GM18526 (cell line): Measurements from ENCODE around the gene MXD4.

Source experiments
- POLR2A ChIP-seq: IDR thresholded peaks from 3 replicates; pipeline ENCODE4 v1.6.1; 2011; ENCODE audit not compliant: insufficient read length; ENCODE audit errors: extremely low read depth

The MXD4 gene

DNA sequence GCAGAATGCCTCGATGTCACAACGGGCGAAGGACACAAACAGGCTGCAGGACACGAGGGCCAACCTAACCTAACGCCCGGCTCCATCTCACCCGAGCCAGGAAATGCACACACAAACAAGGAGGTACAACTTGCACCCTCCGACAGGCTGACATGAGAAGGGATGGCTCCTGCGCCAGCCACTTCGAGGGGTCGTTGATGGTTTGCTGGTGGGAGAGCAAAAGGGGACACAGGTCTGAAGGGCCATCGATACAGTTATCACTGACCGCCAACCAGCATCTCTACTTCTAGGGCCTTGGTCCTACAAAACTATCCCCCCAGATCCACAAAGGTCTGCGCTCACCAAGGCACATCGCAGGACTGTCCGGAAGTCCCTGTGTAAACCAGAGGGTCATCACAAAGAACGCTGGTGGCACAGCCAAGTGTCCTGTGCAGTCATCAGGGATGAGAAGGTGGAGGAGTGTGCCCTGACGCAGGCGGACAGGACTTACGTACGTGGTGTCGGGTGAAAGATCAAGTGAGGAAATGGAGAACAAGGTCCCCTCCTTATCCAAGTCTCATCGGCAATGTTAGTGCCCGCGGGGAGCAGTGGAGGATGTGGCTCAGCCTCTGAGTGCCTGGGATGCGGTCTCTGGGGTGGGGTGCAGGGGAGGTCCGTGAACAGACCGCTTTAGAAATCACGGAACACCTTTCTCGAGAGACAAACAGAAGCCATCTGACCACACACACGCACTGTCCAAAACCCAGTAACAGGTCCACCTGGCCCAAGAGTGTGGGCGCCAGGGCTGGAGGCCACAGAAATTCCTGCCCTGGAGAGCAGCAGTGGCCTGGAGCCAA is 7.0 kb downstream of the MXD4 start:
- TF ChIP-seq POLR2A: no peak

DNA sequence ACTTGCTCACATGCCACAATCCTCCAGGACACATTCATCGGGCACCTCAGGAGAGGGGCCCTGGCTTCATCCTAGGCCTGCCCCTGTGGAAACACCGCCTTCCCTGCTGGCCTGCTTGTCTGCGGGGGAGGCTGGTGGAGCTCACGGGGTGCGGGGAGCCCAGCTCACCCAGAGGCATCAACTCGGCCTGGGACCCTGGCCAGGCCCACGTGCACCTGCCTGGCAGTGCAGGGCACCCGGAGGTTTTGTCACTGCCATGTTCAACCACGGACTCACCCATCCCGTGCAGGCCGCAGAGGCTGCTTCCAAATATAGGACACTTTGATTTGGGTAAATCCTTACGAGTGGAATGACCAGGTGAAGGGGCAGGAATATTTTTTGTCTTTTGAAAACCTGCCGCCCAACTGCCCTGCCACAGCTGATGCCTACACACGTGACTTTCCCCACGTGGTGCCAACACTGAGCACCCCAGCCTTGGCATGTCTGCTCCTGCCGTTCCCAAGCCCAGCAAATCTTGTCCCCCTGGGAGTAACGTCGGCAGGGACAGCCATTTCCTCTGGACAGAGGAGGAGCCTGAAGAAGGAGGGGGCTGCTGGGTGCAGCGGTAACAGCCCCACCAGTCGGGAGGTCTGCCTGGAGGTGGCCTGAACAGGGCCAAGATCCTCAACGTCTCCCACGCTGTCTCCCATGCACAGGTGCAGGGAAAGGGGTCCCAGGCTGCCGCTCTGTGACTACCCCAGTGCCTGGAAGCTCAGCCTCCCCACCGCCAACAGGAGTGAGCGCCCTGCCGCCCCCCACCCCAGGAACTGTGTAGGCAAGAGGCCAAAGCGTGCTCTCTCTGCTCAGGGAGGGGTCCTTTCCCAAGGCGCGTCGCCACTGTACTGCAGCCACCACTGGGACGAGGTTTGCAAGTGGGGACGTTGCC is 8.5 kb downstream of the MXD4 start:
- TF ChIP-seq POLR2A: no peak

DNA sequence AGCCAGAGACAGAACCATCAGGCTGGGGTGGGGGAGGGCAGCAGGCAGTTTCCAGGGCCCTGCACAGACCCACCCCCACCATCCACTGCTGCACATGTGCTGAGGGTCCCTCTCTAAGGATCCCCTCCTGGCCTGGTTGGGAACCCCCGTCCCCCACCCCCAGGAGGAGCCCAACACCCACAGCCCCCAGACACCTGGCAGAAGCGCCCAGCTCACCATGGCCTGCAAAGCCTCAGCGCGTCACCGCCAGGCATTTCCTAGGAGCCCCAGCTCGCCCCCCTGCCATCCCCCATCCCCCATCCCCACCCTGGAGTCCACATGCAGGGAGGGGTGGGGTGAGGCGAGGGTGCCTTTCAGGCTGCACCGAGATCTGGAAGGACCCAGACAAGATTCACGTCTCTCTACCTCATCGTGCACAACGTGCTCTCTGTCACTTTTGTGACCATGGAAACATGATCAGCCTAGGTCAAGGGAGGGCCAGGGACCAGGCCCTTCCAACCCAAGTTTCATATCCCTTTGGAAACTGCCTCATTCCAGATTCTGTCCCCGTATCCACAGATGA is 9.3 kb downstream of the MXD4 start:
- TF ChIP-seq POLR2A: no peak

DNA sequence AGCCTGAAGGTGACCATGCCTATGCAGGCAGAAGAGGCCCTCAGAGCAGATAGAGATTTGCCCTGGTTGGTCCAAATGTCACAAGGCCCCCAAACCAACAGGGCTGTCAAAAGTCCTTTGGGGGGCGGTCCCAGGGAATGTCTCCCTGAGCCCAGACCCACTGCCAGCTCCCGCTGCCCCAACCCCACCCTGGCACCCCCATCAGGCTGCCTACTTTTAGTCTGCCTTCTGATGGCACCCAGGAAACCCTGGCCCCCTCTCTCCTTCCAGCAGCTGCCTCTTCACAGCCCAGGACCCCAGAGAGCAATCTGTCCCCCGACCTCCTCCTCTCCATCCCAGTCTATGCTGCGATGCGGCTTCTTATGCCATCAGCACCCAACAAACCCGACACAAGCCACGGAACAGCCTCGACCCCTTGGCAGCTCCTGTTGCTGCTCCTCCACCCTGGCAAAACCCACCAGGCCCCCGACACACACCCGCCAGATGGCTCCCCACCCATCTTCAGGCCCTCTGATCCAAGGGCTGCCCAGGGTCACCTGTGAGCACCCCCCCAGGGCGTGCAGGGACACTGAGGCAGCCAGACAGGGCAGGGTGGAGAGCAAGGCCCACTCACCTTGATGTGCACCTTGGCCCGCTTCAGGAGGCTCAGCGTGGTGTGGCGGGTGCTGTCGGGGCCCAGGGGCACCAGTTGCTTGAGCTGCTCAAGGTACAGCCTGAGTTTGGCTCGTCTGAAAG is 9.9 kb downstream of the MXD4 start:
- no peak for TF ChIP-seq POLR2A

DNA sequence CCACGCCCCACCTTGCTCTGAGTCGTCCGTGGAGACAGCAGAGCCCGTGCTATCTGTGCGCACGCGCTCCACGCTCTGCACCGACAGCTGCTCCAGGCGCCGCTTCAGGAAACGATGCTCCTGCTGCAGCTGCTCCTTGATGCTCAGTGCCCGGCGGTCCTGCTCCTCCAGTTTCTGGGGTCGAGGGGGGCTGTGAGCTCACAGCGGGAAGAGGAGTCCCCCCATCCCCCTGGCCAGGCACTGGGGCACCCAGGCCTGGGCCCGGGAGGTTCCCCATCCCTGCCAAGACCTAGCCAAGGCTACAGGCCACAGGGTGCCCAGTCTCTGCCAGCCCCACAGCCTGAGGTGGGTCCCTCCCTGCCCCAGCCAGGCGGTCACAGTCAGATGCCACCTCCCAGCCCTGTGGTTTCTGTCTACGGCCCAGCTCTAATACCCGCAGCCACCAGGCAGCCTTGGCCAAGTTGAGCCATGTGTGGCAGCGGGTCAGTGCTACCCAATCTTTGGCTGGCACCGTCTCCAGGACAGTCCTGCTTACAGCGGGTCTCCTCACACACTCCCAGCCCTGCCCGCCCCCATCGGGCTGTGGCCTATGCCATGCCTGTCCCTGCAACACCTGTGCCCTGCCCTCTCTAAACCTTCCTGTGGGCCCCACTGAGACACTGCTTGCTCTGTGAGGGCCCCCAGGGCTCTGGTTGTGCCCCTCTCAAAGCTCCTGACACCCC is 10.7 kb downstream of the MXD4 start:
- TF ChIP-seq POLR2A: no peak

DNA sequence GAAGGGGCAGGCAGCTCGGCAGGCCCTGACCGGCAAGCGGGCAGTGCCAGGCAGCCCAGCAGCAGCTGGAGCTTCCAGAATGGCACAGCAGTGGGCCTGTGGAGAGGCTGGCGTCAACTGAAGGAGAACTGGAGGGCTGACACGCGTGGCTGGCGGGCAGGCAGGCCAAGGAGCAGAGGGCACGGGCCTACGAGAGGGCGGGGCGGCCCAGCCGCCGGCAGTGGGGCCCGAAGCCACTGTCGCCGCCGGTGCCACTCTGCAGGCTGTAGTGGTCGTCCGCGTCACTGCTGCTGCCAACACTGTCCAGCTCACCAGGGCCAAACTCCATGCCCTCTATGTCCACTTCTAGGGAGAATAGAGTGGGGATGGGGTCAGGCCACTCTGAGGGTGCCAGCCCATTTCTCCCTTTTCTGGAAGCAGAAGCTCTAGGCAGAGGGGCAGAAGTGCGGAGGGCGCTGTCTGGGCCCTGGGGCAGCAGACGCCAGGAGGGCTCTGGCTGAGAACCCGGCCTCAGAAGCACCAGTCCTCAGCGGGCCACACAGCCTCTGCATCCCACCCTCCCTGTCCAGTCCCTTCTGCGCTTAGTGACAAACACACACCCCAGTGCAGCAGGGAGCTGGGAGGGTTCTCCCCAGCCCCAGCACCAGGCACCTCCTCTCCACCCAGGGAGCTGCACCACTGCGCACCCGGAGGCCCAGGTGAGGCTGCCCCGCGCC is 11.4 kb downstream of the MXD4 start:
- no peak for TF ChIP-seq POLR2A

DNA sequence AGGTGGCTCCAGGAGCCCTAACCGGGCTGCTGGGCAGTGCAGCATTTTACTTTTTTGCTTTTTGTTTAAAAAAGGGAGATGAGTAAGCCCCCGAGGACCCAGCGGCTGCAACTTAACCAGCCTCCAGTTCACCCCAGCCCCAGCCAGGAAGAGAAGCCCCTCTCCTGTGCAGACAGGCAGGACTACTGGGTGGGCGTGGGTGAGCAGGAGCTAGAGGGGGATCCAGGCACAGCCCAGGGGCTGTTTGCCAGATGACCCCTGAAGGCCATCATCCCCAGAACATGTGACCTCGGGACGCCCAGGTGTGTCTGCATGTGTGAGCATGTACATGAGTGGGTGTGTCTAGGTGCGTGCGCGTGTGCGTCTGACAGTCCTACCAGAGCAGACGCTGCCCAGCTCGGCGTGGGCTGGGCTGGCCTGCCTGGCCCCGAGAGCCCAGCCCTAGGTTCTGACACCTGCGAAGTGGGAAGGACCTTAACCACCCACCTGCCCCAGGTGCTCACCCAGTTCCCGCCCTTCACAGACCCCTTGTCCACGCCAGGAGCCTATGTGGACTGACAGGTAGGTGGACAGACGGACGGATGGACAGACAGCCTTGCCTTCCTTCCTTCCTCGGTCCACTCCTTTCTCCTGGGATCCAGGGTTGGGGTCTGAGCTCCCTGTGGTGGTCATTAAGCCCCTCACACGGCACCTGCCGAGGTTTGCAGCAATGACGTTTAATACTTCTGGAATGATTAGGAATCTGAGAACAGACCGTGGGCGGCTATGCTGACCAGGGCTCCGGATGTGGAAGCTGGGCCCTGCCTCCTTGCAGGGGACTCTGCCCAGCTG is 12.2 kb downstream of the MXD4 start:
- no peak for TF ChIP-seq POLR2A

DNA sequence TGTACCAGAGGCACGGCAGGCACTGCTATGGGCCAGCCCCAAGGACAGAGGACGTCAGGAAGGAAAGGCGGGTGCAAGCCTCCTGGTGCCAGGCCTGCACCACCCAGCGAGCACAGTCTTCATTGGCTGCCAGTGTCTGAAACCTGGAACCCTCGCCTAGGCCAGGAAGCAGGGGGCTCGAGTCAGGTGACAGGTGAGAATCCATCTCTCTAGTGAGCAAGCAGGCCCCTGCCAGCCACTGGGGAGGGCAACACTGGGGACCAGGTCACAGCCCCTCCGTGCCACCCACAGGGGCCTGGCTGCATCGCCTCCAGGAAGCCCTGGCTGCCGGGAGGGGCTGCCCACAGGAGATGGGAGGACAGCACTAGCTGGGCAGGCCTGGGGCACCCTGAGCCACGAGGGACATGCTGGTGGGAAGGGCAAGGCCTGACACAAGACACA is 13.1 kb downstream of the MXD4 start:
- TF ChIP-seq POLR2A: no peak

DNA sequence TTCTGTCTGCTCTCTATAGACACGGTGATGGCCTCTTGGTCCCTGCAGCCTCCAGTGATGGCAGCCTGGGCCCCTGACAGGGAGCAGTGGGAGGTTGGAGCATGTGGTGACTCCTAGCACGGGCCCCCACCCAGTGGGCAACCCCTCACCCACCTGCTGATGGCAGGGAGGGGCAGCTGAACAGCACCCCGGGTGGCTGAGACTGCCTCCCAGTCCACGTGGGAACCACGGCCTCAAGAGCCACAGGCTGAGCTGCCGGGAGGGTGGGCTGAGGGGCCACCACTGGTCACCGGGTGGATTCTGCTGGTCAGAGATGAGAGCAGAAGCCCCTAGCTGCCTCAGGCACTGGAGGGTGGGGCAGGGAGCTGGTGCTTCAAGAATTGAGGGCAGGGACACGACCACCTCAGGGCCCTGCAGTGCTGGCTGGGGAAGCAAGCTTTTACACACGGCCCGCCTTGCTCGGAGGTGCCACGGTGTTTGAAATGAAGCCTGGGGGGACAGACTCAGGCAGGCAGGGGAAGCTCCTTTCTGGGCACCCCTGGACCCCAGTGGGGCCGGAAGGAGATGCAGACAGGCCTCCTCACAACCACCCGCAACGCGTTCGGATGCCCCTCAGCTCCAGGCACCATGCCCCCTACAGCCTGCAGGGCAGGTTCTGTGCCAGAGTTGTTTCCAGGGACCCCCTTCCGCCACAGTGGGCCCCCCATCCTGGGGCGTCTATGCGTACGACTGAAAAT is 13.7 kb downstream of the MXD4 start:
- no peak for TF ChIP-seq POLR2A

DNA sequence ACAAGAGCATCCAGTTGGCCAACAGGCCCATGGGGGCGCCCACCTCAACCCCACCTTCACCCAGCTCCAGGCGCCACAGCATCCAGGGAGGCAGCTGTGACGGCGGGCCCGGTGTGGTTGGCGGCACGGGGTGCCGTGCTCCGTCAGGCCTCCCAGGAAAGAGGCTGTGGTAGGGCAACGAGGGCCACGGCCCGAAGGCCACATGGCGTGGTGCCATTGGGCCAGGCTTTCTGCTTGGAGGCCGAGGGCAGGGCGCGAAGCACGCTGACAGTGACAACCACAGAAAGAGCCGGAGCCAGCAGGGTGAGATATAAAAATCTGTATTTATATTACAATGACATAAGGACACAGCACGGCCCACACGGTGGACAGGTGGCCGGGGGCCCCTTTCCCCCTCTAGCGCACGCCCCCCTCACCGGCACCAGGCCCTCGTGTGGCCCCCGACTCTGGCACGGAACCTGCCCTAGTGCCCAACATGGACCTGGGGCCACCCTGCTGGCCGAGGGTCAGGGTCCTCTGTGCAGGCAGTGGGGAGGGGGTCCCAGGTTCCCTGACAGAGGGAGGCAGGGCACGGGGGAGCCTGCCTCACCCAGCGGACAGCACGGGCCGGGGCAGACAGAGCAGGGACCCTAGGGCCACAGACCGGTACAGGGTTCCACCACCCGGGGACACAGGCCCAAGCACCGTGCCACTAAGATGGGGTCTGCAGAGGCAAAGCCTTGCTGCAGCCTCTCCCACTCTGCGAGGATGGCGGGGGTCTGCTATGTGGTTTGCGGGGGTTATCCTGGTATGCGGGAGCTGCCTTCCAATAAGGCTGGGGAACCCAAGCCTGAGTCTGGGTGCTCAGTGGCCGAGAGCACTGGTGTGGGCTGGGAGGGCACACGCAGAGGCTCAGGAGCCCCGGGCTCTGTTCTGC is 14.5 kb downstream of the MXD4 start:
- TF ChIP-seq POLR2A: no peak

DNA sequence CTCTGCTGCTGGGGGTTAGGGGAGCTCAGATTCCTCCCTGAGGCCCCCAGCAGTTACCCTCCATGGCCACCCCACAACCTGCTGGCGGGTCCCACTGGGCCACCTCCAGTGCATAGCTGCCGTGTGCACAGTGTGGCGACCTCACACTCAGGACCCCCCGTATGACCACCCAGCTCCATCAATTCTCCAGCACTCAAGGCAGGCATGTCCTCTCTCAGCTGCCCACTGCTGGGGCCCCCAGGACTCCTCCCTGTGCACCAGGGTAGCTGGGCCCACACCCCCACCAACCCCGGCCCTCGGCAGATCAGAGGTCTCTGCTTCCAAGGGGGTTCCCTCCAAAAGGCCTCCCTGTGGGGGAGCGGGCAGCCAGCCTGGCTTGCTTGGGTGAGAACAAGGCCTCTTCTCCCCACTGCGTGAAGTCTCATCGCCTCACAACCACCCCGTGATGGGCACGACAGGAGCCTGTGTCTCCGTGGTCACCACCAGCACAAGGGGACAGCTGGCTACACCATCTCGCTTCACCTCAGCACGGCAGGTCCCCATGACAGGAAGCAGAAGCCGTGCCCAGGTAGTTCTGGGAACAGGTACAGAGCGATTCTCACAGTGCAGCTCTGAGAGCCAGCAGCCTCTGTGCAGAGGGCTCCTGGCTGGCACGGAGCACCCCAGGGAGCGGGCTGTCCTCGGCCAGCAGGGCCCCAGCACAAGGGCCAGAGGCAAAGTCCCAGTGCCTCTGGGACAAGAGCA is 15.4 kb downstream of the MXD4 start:
- TF ChIP-seq POLR2A: no peak

DNA sequence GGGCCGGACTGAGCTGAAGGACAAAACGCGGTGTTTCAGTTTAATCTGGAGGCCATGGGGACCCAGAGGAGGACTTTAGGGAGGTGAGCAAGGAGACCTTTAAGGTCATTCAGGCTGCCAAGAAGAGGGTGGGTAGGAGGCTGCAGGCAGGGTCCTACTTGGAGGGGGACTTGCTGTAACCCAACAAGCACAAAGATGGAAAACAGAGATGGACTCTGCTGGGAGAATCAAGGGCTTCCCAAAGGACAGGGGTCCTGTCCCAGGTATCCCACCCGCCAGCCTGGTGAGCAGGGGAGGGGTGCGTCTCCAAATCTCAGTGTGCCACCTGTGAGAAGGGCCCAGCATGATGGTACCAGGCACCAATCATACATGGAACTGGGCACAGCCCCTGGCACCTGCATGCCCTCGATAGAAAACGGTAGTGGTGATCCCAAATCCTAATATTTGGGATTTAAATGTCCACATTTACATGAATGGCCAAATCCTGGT is 16.1 kb downstream of the MXD4 start:
- TF ChIP-seq POLR2A: no peak
